ENCODE results near the gene PHYHIPL.

- no peak for TF ChIP-seq CTCF (IDR thresholded peaks at IDR 0.05)
- no peak for TF ChIP-seq POLR2A (IDR thresholded peaks at IDR 0.05)
These were observed 94.0 kb downstream of the PHYHIPL start for GRCh38 chr10:59270492-59270891.

All from lower leg skin (tissue), 3 donors.